ENCODE measurements around the gene TGFBR3.

GRCh38 chr1:91765293-91765692, 120.7 kb downstream of the TGFBR3 start:
- TF ChIP-seq, protein P1, sequence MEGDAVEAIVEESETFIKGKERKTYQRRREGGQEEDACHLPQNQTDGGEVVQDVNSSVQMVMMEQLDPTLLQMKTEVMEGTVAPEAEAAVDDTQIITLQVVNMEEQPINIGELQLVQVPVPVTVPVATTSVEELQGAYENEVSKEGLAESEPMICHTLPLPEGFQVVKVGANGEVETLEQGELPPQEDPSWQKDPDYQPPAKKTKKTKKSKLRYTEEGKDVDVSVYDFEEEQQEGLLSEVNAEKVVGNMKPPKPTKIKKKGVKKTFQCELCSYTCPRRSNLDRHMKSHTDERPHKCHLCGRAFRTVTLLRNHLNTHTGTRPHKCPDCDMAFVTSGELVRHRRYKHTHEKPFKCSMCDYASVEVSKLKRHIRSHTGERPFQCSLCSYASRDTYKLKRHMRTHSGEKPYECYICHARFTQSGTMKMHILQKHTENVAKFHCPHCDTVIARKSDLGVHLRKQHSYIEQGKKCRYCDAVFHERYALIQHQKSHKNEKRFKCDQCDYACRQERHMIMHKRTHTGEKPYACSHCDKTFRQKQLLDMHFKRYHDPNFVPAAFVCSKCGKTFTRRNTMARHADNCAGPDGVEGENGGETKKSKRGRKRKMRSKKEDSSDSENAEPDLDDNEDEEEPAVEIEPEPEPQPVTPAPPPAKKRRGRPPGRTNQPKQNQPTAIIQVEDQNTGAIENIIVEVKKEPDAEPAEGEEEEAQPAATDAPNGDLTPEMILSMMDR (IDR thresholded peaks at IDR 0.05; ENCODE audit: low read length), result no peak
- TF ChIP-seq EZH2 (IDR thresholded peaks at IDR 0.05; ENCODE audit: borderline replicate concordance, low read length), result no peak
